Testis (tissue), 3 donors: ENCODE data around the gene MTG2. TPM values are rescaled to one million over a fixed set of nuclear protein-coding genes. Genes with fewer than 3 reads are reported as not detected.

ENCODE experiments used
- DNase-seq: peaks from one replicate; pipeline ENCODE4 v3.0.0-alpha.2; 2019
- H3K27ac ChIP-seq, 2 donors: fragments of 200-600 bp; sonication (generic); one replicate each; pipeline ENCODE4 v1.5.1; 2019
- H3K27me3 ChIP-seq: fragments of 200-600 bp; sonication (generic); one replicate; pipeline ENCODE4 v1.5.1; 2019
- H3K36me3 ChIP-seq: fragments of 200-600 bp; sonication (generic); one replicate; pipeline ENCODE4 v1.5.1; 2017; ENCODE audit warnings: low read depth; ENCODE audit errors: missing control alignments
- H3K4me1 ChIP-seq: fragments of 200-600 bp; sonication (generic); one replicate; pipeline ENCODE4 v1.5.1; 2019
- H3K4me3 ChIP-seq, 2 donors: fragments of 200-600 bp; sonication (generic); one replicate each; pipeline ENCODE4 v1.5.1; 2017 to 2019
- H3K9me3 ChIP-seq: fragments of 200-600 bp; sonication (generic); one replicate; pipeline ENCODE4 v1.5.1; 2017
- POLR2A ChIP-seq: fragments of 450-650 bp; IDR thresholded peaks from one replicate; pipeline ENCODE4 v1.6.1; 2017; ENCODE audit warnings: antibody characterized with exemption, mild to moderate bottlenecking, moderate library complexity
- WGBS, 2 donors: methylation state at CpG; one replicate each; pipeline ENCODE4 v1.1.5; 2018; 5-methylcytosine and 5-hydroxymethylcytosine counted together
- intact Hi-C: fragments of 100-400 bp; cut with DNase I; formaldehyde crosslinking; loops from one replicate; pipeline ENCODE4 v1.15.1; 2023; ENCODE audit warnings: low total_unique reads
- polyA plus RNA-seq: library from polyadenylated mRNA; stranded (reverse); fragments of 350-450 nt; fragmentation: Illumina TruSeq; extraction: RNeasy Lipid Tissue Mini Kit (QIAGEN cat#74804); gene quantifications from one replicate; pipeline ENCODE4 v1.2.3, GENCODE V29; 2014; ENCODE audit warnings: low read depth, low replicate concordance; ENCODE audit not compliant: insufficient read depth
- total RNA-seq, 2 donors: library from RNA; depleted of rRNA; stranded (reverse); fragments of >200 nt; gene quantifications; one replicate each; pipeline ENCODE4 v1.2.3, GENCODE V29; 2016
- TF ChIP-seq, protein P1 (sequence below), 3 experiments: fragments of 450-650 bp in 2 of 3; fragments of 200-600 bp in 1 of 3; sonication (generic) in 1 of 3; IDR thresholded peaks; one replicate each; pipeline ENCODE4 v1.5.1; 2016 to 2019; ENCODE audit warnings: antibody characterized with exemption in 3 of 3, mild to moderate bottlenecking in 2 of 3, moderate library complexity in 1 of 3

The MTG2 gene
- total and polyA plus RNA-seq, 3 donors from 2014 or later: 53.3 to 76.8 (median 61.9) TPM

GRCh38 chr20:62160876-62161275 is 22.0 kb upstream of the MTG2 start:
- no peaks in the 10 kb centered on the region for H3K27me3 ChIP-seq
- H3K4me1 ChIP-seq: peaks cover 6% of the 10 kb centered on the region
- WGBS, 2 donors: 91% methylated on average over 14 to 17 of the region's 17 CpGs
- H3K9me3 ChIP-seq: no peaks in the 10 kb centered on the region
- intact Hi-C loops: no loop called here
- H3K4me3 ChIP-seq: no peak overlapping the region
- no peaks in the 10 kb centered on the region for H3K36me3 ChIP-seq
- TF ChIP-seq, protein P1, sequence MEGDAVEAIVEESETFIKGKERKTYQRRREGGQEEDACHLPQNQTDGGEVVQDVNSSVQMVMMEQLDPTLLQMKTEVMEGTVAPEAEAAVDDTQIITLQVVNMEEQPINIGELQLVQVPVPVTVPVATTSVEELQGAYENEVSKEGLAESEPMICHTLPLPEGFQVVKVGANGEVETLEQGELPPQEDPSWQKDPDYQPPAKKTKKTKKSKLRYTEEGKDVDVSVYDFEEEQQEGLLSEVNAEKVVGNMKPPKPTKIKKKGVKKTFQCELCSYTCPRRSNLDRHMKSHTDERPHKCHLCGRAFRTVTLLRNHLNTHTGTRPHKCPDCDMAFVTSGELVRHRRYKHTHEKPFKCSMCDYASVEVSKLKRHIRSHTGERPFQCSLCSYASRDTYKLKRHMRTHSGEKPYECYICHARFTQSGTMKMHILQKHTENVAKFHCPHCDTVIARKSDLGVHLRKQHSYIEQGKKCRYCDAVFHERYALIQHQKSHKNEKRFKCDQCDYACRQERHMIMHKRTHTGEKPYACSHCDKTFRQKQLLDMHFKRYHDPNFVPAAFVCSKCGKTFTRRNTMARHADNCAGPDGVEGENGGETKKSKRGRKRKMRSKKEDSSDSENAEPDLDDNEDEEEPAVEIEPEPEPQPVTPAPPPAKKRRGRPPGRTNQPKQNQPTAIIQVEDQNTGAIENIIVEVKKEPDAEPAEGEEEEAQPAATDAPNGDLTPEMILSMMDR (IDR thresholded peaks at IDR 0.05): no peak
- no peak for TF ChIP-seq POLR2A
- no peak for DNase-seq
- no peak overlapping the region for H3K27ac ChIP-seq

GRCh38 chr20:62161347-62161746 is 21.5 kb upstream of the MTG2 start:
- no peak for DNase-seq
- no peaks in the 10 kb centered on the region for H3K27me3 ChIP-seq
- H3K4me3 ChIP-seq: no peak overlapping the region
- no peaks in the 10 kb centered on the region for H3K36me3 ChIP-seq
- no peak overlapping the region for H3K27ac ChIP-seq
- intact Hi-C loops: no loop called here
- no peaks in the 10 kb centered on the region for H3K9me3 ChIP-seq
- H3K4me1 ChIP-seq: peaks cover 6% of the 10 kb centered on the region
- WGBS, 2 donors: 87 to 96% methylated on average over 9 to 16 of the region's 17 CpGs
- TF ChIP-seq, protein P1 (IDR thresholded peaks at IDR 0.05): no peak
- TF ChIP-seq POLR2A: no peak

DNA sequence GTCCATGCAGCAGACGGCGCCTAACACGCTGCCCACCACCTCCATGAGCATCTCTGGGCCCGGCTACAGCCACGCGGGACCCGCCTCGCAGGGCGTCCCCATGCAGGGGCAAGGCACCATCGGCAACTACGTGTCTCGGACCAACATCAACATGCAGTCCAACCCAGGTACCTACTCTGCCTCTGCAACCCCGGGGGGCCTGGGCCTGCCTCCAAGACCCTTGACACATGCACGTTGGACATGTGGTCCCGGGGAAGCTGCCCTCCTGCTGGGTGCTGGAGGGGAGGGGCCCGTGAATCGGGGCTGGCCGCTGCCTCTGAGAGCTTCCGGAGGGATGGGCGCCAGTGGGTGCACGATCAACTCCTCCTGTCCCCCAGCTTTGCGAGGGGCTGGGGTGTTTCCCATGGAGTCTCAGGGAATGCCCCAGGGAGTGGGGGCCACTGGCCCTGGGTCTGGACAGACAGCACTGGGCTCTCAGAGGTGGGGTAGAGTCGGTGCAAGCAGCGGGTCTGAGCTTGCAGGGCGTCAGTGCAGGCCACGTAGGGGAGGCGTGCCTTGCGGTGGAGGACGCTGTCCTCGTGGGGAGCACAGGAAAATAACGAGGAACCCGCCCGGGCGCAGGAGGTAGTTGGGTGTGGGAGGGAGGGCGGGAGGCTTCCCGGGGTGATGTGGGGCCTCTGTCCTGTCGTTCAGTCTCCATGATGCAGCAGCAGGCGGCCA is 19.9 kb upstream of the MTG2 start:
- no peak for DNase-seq
- Histone ChIP-seq H3K27ac (no peak overlapping the region), H3K27me3 (no peaks in the 10 kb centered on the region), H3K9me3 (no peaks in the 10 kb centered on the region), H3K4me1 (no peaks in the 10 kb centered on the region), H3K36me3 (no peaks in the 10 kb centered on the region), H3K4me3 (no peak overlapping the region)
- WGBS, 2 donors: 89 to 95% methylated on average over 18 to 37 of the region's 38 CpGs
- TF ChIP-seq POLR2A: no peak
- TF ChIP-seq, protein P1 (IDR thresholded peaks at IDR 0.05): no peak
- intact Hi-C loops: no loop called here

GRCh38 chr20:62163485-62163865 is 19.4 kb upstream of the MTG2 start:
- Histone ChIP-seq H3K36me3 (no peaks in the 10 kb centered on the region), H3K4me3 (no peak overlapping the region), H3K27me3 (no peaks in the 10 kb centered on the region), H3K4me1 (no peaks in the 10 kb centered on the region), H3K27ac (no peak overlapping the region), H3K9me3 (no peaks in the 10 kb centered on the region)
- intact Hi-C loops: no loop called here
- no peak for DNase-seq
- TF ChIP-seq, protein P1 (IDR thresholded peaks at IDR 0.05): no peak
- no peak for TF ChIP-seq POLR2A
- WGBS, 2 donors: 94% methylated on average over 6 to 21 of the region's 25 CpGs
